ENCODE data around the gene EARS2. TPM values are rescaled to one million over a fixed set of nuclear protein-coding genes. Genes with fewer than 3 reads are reported as not detected.

The EARS2 gene
- total and polyA plus RNA-seq, 2 of the 8 experiments (the other 6 are each of a cell fraction or from before 2014, with no cell fraction given): 47.8 to 111 TPM

DNA sequence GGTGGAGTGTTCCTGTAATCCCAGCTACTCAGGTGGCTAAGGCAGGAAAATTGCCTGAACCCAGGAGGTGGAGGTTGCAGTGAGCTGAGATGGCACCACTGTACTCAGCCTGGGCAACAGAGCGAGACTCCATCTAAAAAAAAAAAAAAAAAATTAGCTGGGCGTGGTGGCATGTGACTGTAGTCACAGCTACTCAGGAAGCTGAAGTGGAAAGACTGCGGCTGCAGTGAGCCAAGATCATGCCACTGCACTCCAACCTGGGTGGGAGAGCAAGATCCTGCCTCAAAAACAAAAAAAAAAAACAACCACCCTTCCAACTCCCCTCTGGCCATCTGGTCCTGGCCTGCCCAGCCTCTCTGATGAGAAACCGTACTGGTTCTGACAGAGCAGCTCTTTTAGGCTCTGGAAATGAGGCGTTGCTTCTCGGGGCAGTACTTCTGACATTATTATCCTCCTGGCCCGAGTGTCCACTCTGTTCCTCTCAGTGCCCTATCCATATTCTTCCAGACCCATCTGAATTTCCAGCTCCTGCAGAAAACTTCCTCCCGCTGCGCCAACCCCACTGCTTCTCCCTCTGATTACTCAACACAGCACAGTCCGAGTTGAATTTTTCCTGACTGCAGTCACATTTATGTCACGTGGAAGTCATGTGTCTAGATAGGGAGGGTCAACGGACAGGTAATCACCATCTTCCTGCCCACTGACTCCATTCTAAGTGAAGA, 60.2 kb downstream of the EARS2 start:
- no peak overlapping the region for H2BK120ac ChIP-seq (replicated peaks; ENCODE audit: low read depth, low read length)
- H4K91ac ChIP-seq (replicated peaks; ENCODE audit: insufficient read length, low read length): no peak overlapping the region
- no peak overlapping the region for H3K23ac ChIP-seq (ENCODE audit: insufficient read length)
- H2BK20ac ChIP-seq (ENCODE audit: low read length): no peak overlapping the region
- no peak overlapping the region for H3K14ac ChIP-seq (ENCODE audit: insufficient read length)
- no peak overlapping the region for H3K27ac ChIP-seq (ENCODE audit: low read depth, low read length)
- no peak overlapping the region for H3K56ac ChIP-seq (replicated peaks; ENCODE audit: insufficient read length, low read depth, low read length)
- TF ChIP-seq RXRA (IDR thresholded peaks at IDR 0.05; ENCODE audit: insufficient read depth, low read depth, low read length) (no peak), SP1 (IDR thresholded peaks at IDR 0.05; ENCODE audit: low read depth, low read length) (no peak), POLR2A (IDR thresholded peaks at IDR 0.05; ENCODE audit: control extremely low read depth in 1 of 2, low read depth in 2 of 2, low read length in 2 of 2) (no peak), PHF8 (conservative IDR thresholded peaks at IDR 0.05; ENCODE audit: low read depth, low read length) (no peak), SRF (IDR thresholded peaks at IDR 0.05; ENCODE audit: low read depth, low read length) (no peak), TAF1 (IDR thresholded peaks at IDR 0.05; ENCODE audit: low read depth, low read length) (no peak), NRF1 (IDR thresholded peaks at IDR 0.05; ENCODE audit: low read depth, low read length) (no peak)
- no peak overlapping the region for H2AK5ac ChIP-seq (ENCODE audit: low read depth, low read length)
- no peaks in the 10 kb centered on the region for H3K9me3 ChIP-seq (ENCODE audit: insufficient read depth in 2 of 2, low read depth in 1 of 2, low read length in 1 of 2)
- peaks cover 14% of the 10 kb centered on the region; the same call in 1 of the 2 replicates for H3K79me1 ChIP-seq (ENCODE audit: low read depth, low read length)
- H4K5ac ChIP-seq (ENCODE audit: insufficient read length, low read depth, low read length): no peak overlapping the region
- H2BK12ac ChIP-seq (ENCODE audit: low read depth, low read length): no peak overlapping the region
- peaks cover 26 to 36% of the 10 kb centered on the region in 2 experiments for H4K20me1 ChIP-seq (replicated peaks in 1 of 2; ENCODE audit: control insufficient read depth in 1 of 2, insufficient read depth in 2 of 2, low read length in 2 of 2)
- no peak for DNase-seq (ENCODE audit: low read depth in 1 of 2, low spot score in 2 of 2)
- no peak overlapping the region for H2BK5ac ChIP-seq (ENCODE audit: low read depth, low read length)
- H3K27me3 ChIP-seq (replicated peaks in 1 of 4; ENCODE audit: control insufficient read depth in 3 of 4, extremely low read depth in 1 of 4, insufficient read depth in 3 of 4, low read length in 3 of 4): no peaks in the 10 kb centered on the region
- POLR2A ChIA-PET (ENCODE audit: partially characterized antibody): interaction anchor here (0.6 to 8.6 kb wide), 5 partner anchors 10 to 198 kb away, joined by 3 to 63 read pairs (median 3); partner anchors contain the start of genes COG7 and GGA2
- peaks cover 20 to 36% (median 33%) of the 10 kb centered on the region in 4 experiments for H3K36me3 ChIP-seq (ENCODE audit: control insufficient read depth in 2 of 4, insufficient read depth in 4 of 4, low read length in 3 of 4)
- H4K8ac ChIP-seq (ENCODE audit: extremely low read depth, insufficient read depth, low read length): no peak overlapping the region
- no peaks in the 10 kb centered on the region for H3K23me2 ChIP-seq (ENCODE audit: low read depth, low read length)
- FAIRE-seq: no peak
- H3K18ac ChIP-seq (ENCODE audit: extremely low read depth, low read length): no peak overlapping the region
- WGBS, 2 experiments (ENCODE audit: extremely low coverage in 1 of 2, insufficient coverage in 1 of 2, insufficient read length in 1 of 2, insufficient replicate concordance in 2 of 2, low coverage in 1 of 2, low lambda C conversion rate in 2 of 2, missing lambda C conversion rate in 1 of 2): 81% methylated on average over 10 of the region's 12 CpGs; no CpG with 5 or more reads in 1 of the 2 experiments
- CTCF ChIA-PET (ENCODE audit: partially characterized antibody): interaction anchor here (0.7 kb wide), 1 partner anchor 1812 kb away, joined by 3 read pairs; no protein-coding TSS in a partner anchor
- H2BK15ac ChIP-seq (ENCODE audit: low read length): no peak overlapping the region
- H3K4ac ChIP-seq (replicated peaks; ENCODE audit: insufficient read length, low read depth, low read length): no peak overlapping the region
- H3K4me3 ChIP-seq (ENCODE audit: extremely low read depth in 1 of 4, insufficient read depth in 2 of 4, low read depth in 3 of 4, low read length in 4 of 4): no peak overlapping the region
- no peak overlapping the region for H3K4me2 ChIP-seq (ENCODE audit: insufficient read depth in 1 of 2, low read depth in 2 of 2, low read length in 2 of 2)
- peaks cover 0 to 61% of the 10 kb centered on the region in 2 experiments for H3K79me2 ChIP-seq (ENCODE audit: control insufficient read depth in 1 of 2, insufficient read depth in 2 of 2, low read length in 2 of 2)
- H2AFZ ChIP-seq (ENCODE audit: low read length): no peak overlapping the region
- H3K4me1 ChIP-seq (replicated peaks in 1 of 4; ENCODE audit: control insufficient read depth in 3 of 4, insufficient read depth in 4 of 4, low read length in 3 of 4): peaks cover 0 to 6% (median 3%) of the 10 kb centered on the region in 4 experiments; a peak in 4 of 7 replicates
- no peak overlapping the region for H3K9ac ChIP-seq (replicated peaks in 1 of 4; ENCODE audit: extremely low read depth in 1 of 4, low read depth in 3 of 4, low read length in 3 of 4)
